Adipose tissue (tissue), 3 donors: ENCODE measurements around the gene ANTXRL. TPM values are rescaled to one million over a fixed set of nuclear protein-coding genes. Genes with fewer than 3 reads are reported as not detected.
"Not testable (repeated sequence)": the region's sequence is repeated elsewhere in the genome, so short reads cannot be mapped to it uniquely, and the experiment has no call there.

Experiments
- H3K27ac ChIP-seq: one replicate; pipeline ENCODE4 v1.5.1; 2013; ENCODE audit warnings: low read depth, low read length
- WGBS, 3 donors: extraction: QIAGEN DNeasy Blood & Tissue Kit; methylation state at CpG; one replicate each; pipeline ENCODE4 v1.1.7; 2013; 5-methylcytosine and 5-hydroxymethylcytosine counted together
- polyA plus RNA-seq, 3 donors: library from polyadenylated mRNA; stranded (reverse); fragments of 200-250 nt; gene quantifications; one replicate each; pipeline ENCODE4 v1.2.3, GENCODE V29; 2013
- donor health status: healthy with polysubstance abuse.
- donor health status: Bipolar disorder and iron deficiency.
- donor health status: healthy.

Gene ANTXRL
- polyA plus RNA-seq, 3 donors = 1.9 TPM; not detected in 2

- H3K27ac ChIP-seq = no peak overlapping the region
- WGBS, 3 donors = 80 to 92% (median 83%) methylated on average over 8 of the region's 8 CpGs
Observed at GRCh38 chr10:46314071-46314470, 27.3 kb downstream of the ANTXRL start.

DNA sequence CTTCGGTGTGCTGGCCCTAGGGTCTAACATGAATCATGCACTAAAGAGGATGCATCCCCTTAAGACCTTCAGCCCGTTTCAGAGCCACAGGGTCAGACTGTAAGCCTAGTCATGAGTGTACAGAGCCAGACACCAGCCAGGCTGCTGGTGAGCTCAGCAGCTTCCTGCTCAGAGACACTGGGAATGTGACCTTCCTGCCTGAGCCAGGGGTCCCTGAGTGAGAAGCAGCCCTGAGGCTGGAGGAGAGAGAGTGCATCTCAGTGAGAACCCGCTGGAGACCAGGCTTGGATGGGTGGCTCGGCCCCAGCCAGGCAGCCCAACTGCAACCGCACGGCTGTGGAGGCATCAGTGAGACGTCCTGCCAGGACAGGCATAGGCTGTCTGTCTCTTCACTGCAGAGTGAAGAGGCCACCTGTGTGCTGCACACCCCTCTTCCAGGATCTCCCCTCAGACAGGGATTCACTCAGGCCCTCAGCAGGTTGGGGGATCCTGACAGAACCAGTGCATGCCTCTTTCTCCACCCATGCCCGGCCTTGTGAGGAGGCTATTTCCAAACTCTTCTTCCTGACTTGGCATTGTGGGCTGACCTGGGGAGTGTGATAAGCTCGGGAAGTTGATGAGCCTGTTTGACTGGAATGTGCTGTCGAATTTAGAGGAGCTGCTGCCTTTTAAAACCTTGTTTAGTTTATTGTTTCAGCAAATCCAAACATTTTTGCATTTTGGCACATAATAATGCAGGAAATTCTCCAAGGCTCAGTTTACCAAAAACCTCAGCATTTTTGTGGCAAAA is 28.5 kb downstream of the ANTXRL start:
- whole genome bisulfite sequencing, 3 donors = 64 to 77% (median 75%) methylated on average over 10 of the region's 10 CpGs

GRCh38 chr10:46317370-46317769 is 30.6 kb downstream of the ANTXRL start:
- H3K27ac ChIP-seq = no peak overlapping the region
- WGBS, 3 donors = 71 to 87% (median 78%) methylated on average over 5 of the region's 5 CpGs

More for the DNA sequence above, 28.5 kb downstream of the ANTXRL start:
- not testable (repeated sequence) for H3K27ac ChIP-seq

DNA sequence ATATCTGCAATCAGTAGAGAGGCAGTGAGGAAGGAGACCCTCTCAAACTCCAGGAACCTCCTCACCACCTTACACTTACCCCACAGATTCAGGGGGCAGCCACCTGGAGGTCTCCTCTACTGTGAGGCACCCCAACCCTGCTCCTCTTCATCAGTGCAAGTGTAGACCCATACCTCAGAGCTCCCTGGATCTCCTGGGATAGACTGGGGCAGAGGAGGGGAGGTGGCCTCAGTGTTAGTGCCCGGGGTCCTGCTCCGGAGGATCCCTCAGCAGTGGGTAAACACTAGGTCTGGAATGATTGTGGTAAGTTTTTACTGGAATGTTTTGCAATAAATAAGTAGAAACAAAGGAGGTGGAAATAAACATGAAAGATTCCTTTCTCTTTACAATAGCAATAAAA is 31.1 kb downstream of the ANTXRL start:
- 85 to 90% (median 88%) methylated on average over 2 of the region's 2 CpGs for WGBS, 3 donors
- H3K27ac ChIP-seq = no peak overlapping the region

DNA sequence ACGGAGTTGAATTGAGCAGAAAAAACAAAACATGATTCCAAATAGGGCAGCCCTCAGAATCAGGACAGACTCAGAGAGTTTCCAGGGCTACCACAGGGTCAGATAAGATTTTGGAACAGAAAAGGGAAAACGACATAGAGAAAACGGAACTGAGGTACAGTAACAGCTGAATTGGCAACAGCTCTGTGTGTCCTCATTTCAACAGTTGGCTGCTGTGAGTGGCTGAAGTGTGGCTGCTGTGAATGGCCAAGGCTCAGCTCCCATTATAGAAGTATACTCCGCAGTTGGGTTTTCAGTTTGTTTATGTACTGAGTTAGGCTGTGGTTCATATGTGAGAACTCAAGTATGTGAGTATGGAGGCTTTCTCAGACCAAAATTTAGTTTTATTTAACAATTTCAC is 32.0 kb downstream of the ANTXRL start:
- no peak overlapping the region for H3K27ac ChIP-seq
- WGBS, 3 donors = 43 to 63% (median 54%) methylated on average over 4 of the region's 4 CpGs

- no peak overlapping the region for H3K27ac ChIP-seq
- WGBS, 3 donors = 88 to 97% (median 93%) methylated on average over 3 of the region's 3 CpGs
Observed at GRCh38 chr10:46319389-46319788, 32.6 kb downstream of the ANTXRL start.

DNA sequence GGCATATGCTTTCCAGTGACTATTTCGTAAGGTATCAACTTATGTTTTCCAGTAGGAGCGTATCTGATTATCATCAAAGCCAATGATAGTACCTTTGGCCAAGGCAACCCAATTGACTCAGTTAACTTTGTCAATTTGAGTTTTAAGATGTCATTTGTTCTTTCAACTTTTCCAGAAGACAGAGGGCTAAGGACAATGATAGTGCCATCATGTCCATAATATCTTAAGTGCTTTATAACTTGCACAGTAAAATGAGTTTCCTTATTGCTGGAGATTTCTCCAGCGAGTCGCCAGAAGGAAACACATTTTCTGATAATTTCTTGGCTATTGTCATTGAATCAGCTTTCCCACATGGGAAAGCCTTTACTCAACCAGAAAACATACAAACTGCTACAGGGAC is 35.0 kb downstream of the ANTXRL start:
- 89 to 93% (median 91%) methylated on average over 4 of the region's 4 CpGs for WGBS, 3 donors
- H3K27ac ChIP-seq = no peak overlapping the region

DNA sequence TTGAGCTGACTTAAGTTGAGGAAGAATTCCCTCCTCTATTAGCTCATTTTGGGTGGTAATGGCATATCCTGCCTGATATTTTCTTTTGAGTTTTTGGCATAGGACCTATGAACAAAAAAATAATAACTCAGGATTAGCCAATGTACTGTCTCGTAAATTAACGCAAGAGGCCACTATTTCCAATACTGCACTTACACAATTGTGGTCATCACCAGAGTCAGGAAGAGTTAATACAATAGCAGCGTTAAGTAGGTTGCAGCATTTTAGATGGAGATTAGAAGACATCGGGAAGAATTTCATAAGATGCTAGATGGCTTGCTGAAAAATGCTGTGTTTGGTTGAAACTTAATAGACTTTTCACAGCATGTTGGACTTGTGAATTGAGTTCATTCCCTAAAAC is 36.4 kb downstream of the ANTXRL start:
- 53 to 86% (median 61%) methylated on average over 4 of the region's 4 CpGs for WGBS, 3 donors
- no peak overlapping the region for H3K27ac ChIP-seq

GRCh38 chr10:46325021-46325420 is 38.2 kb downstream of the ANTXRL start:
- no peak overlapping the region for H3K27ac ChIP-seq

DNA sequence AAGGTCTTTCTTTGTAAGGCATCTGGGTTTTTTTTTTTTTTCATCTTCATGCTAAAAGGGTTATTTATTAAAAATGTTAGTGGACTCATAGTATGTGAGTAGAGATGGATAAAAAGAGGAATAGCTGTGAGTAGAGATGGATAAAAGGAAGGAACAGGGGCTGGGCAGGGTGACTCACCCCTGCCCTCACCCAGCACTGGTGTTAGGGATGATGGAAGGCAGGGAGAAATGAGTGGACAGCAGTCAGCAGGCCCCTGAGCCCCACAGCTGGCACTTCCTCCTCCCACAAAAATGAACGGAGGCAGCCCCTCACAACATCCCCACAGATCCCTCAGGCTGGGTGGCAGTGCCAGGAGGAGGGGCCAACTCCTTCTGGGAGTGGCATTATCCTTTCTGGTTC is 39.3 kb downstream of the ANTXRL start:
- H3K27ac ChIP-seq = no peak overlapping the region
- whole genome bisulfite sequencing, 3 donors = 29 to 77% (median 67%) methylated on average over 1 of the region's 1 CpG

More at GRCh38 chr10:46325021-46325420, 38.2 kb downstream of the ANTXRL start:
- 93 to 97% (median 94%) methylated on average over 1 of the region's 1 CpG for WGBS, 3 donors

- H3K27ac ChIP-seq = no peak overlapping the region
- WGBS, 3 donors = 89 to 98% (median 95%) methylated on average over 4 of the region's 4 CpGs
Observed at GRCh38 chr10:46326971-46327370, 40.2 kb downstream of the ANTXRL start.

- WGBS, 3 donors = 80 to 92% (median 90%) methylated on average over 5 of the region's 5 CpGs
- H3K27ac ChIP-seq = no peak overlapping the region
Observed at GRCh38 chr10:46327685-46328084, 40.9 kb downstream of the ANTXRL start.

DNA sequence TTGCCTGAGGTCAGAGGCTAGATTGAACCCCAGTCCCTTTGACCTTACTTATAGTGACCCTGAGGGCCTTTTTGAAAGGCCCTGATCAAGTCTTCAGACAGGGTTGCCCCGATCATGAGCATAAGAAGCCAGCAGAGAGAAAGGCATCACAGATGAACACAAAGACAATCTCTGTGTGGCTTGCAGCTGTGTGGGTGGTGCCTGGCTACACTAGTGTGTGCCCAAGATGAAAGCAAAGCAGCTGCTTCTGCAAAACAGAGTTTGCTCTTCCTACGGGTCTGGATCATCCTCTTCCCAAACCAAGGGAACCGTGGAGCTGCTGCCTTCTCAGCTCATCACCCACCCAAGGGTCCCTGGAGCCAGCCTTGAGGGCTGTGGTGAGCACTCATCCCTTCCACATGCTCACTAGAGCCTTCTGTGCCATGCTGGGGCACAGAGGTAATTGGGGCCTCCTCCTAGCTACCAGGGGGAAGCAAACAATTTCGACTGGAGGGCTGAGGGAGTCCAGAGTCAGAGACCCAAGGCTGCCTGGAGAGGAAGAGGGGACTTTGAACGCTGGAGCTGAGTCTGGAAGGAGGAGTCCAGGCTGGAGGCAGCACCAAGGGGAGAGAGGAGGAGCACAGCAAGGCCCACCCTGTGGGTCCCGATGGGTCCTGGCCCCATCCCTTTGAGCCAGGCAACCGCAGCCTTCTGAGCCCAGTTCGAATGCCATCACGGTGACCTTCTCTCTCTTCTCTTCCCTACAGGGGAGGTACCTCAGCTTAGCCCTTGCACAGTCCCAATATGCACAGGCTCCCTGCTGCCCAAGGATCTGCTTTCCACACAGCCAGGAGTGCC is 42.3 kb downstream of the ANTXRL start:
- WGBS, 3 donors = 78 to 84% (median 79%) methylated on average over 9 of the region's 9 CpGs

GRCh38 chr10:46329690-46330016 is 42.9 kb downstream of the ANTXRL start:
- H3K27ac ChIP-seq = no peak overlapping the region
- WGBS, 3 donors = 67 to 79% (median 79%) methylated on average over 8 of the region's 8 CpGs

More for the DNA sequence above, 42.3 kb downstream of the ANTXRL start:
- H3K27ac ChIP-seq = no peak overlapping the region

GRCh38 chr10:46330894-46331293 is 44.1 kb downstream of the ANTXRL start:
- 62 to 87% (median 85%) methylated on average over 3 of the region's 3 CpGs for WGBS, 3 donors
- no peak overlapping the region for H3K27ac ChIP-seq

DNA sequence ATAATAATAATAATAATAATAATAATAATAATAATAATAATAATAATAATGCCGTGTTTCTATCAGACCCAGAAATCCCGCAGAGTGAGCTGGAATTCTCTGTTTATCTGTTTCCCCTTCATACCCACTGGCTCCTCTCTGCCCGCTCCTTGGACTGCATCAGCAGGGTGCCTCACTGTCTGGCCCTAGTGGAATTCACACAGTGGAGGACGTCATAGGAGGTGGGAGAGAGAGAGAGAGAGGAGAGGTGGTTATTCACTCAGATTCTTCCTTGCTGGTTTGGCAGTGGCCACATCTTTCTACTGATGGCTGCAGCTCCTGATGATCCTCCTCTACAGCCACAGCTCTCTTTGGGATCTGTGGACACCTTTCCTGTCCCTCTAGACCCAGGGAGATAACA is 78.7 kb downstream of the ANTXRL start:
- 57 to 78% (median 67%) methylated on average over 2 to 3 of the region's 4 CpGs for WGBS, 3 donors
- H3K27ac ChIP-seq = not testable (repeated sequence)

GRCh38 chr10:46367209-46367608 is 80.4 kb downstream of the ANTXRL start:
- 91% methylated on average over 2 of the region's 5 CpGs; no CpG with 5 or more reads in 2 of the 3 donors for WGBS, 3 donors
- not testable (repeated sequence) for H3K27ac ChIP-seq

GRCh38 chr10:46367666-46368240 is 81.0 kb downstream of the ANTXRL start:
- not testable (repeated sequence) for H3K27ac ChIP-seq
- 74 to 88% (median 86%) methylated on average over 1 to 5 of the region's 8 CpGs for WGBS, 3 donors

- WGBS, 3 donors = 88 to 97% (median 90%) methylated on average over 6 to 10 of the region's 11 CpGs
- not testable (repeated sequence) for H3K27ac ChIP-seq
Observed at GRCh38 chr10:46368956-46369355, 82.2 kb downstream of the ANTXRL start.
